ENCODE results near the gene EME1. TPM values are rescaled to one million over a fixed set of nuclear protein-coding genes. Genes with fewer than 3 reads are reported as not detected.

The EME1 gene
- total and polyA plus RNA-seq, 2 of the 8 experiments (the other 6 are each of a cell fraction or from before 2014, with no cell fraction given) = 13.9 to 16.3 TPM

DNA sequence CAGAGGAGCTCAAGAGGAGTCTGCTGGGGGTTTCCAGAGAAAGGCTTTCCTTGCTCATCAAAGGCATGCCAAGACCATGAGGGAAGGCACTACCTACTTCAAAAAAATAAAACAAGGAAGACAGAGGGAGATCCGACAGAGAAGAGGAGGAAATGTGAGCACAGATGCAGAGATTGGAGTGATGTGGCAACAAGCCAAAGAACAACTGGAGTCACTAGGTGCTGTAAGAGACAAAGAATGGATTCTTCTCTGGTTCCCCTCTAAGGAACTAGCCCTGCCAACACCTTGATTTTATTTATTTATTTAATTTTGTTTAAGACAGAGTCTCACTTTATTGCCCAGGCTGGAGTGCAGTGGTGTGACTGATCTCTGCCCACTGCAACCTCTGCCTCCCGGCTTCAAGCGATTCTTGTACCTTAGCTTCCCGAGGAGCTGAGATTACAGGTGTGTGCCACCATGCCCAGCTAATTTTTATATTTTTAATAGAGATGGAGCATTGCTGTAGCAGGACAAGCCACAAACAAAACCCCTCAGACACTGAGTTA is 39.2 kb downstream of the EME1 start:
- H2BK15ac ChIP-seq (ENCODE audit: low read length) = no peak overlapping the region
- no peak overlapping the region for H2BK12ac ChIP-seq (ENCODE audit: low read depth, low read length)
- H3K4ac ChIP-seq (replicated peaks; ENCODE audit: insufficient read length, low read depth, low read length) = no peak overlapping the region
- H3K79me2 ChIP-seq (ENCODE audit: control insufficient read depth in 1 of 2, insufficient read depth in 2 of 2, low read length in 2 of 2) = no peaks in the 10 kb centered on the region
- H3K56ac ChIP-seq (replicated peaks; ENCODE audit: insufficient read length, low read depth, low read length) = no peak overlapping the region
- no peak for FAIRE-seq
- ChIA-PET POLR2A (ENCODE audit: partially characterized antibody) (no interaction called here), CTCF (ENCODE audit: partially characterized antibody) (interaction anchor here (0.6 to 1.1 kb wide), 4 partner anchors 14 to 59 kb away, joined by 3 to 6 read pairs (median 3); partner anchors contain the start of genes ACSF2 and LRRC59)
- H3K18ac ChIP-seq (ENCODE audit: extremely low read depth, low read length) = no peak overlapping the region
- no peaks in the 10 kb centered on the region for H3K36me3 ChIP-seq (ENCODE audit: control insufficient read depth in 2 of 4, insufficient read depth in 4 of 4, low read length in 3 of 4)
- no peak overlapping the region for H4K8ac ChIP-seq (ENCODE audit: extremely low read depth, insufficient read depth, low read length)
- H2AFZ ChIP-seq (ENCODE audit: low read length) = no peak overlapping the region
- 98% methylated on average over 4 of the region's 4 CpGs; no CpG with 5 or more reads in 1 of the 2 experiments for WGBS, 2 experiments (ENCODE audit: extremely low coverage in 1 of 2, insufficient coverage in 1 of 2, insufficient read length in 1 of 2, insufficient replicate concordance in 2 of 2, low coverage in 1 of 2, low lambda C conversion rate in 2 of 2, missing lambda C conversion rate in 1 of 2)
- no peak overlapping the region for H4K5ac ChIP-seq (ENCODE audit: insufficient read length, low read depth, low read length)
- no peak overlapping the region for H2BK5ac ChIP-seq (ENCODE audit: low read depth, low read length)
- H4K91ac ChIP-seq (replicated peaks; ENCODE audit: insufficient read length, low read length) = no peak overlapping the region
- no peak overlapping the region for H3K27ac ChIP-seq (ENCODE audit: low read depth, low read length)
- DNase-seq (ENCODE audit: low read depth in 1 of 2, low spot score in 2 of 2) = no peak
- H3K27me3 ChIP-seq (replicated peaks in 1 of 4; ENCODE audit: control insufficient read depth in 3 of 4, extremely low read depth in 1 of 4, insufficient read depth in 3 of 4, low read length in 3 of 4) = no peaks in the 10 kb centered on the region; a peak in 1 of 7 replicates
- H3K79me1 ChIP-seq (ENCODE audit: low read depth, low read length) = no peaks in the 10 kb centered on the region
- H2BK120ac ChIP-seq (replicated peaks; ENCODE audit: low read depth, low read length) = no peak overlapping the region
- no peaks in the 10 kb centered on the region for H3K4me1 ChIP-seq (replicated peaks in 1 of 4; ENCODE audit: control insufficient read depth in 3 of 4, insufficient read depth in 4 of 4, low read length in 3 of 4)
- H2AK5ac ChIP-seq (ENCODE audit: low read depth, low read length) = no peak overlapping the region
- no peak overlapping the region for H3K9ac ChIP-seq (replicated peaks in 1 of 4; ENCODE audit: extremely low read depth in 1 of 4, low read depth in 3 of 4, low read length in 3 of 4)
- no peaks in the 10 kb centered on the region for H3K9me3 ChIP-seq (ENCODE audit: insufficient read depth in 2 of 2, low read depth in 1 of 2, low read length in 1 of 2)
- no peak overlapping the region for H3K4me3 ChIP-seq (ENCODE audit: extremely low read depth in 1 of 4, insufficient read depth in 2 of 4, low read depth in 3 of 4, low read length in 4 of 4)
- H3K23me2 ChIP-seq (ENCODE audit: low read depth, low read length) = no peaks in the 10 kb centered on the region
- no peak overlapping the region for H2BK20ac ChIP-seq (ENCODE audit: low read length)
- no peak overlapping the region for H3K4me2 ChIP-seq (ENCODE audit: insufficient read depth in 1 of 2, low read depth in 2 of 2, low read length in 2 of 2)
- no peak overlapping the region for H3K23ac ChIP-seq (ENCODE audit: insufficient read length)
- H4K20me1 ChIP-seq (replicated peaks in 1 of 2; ENCODE audit: control insufficient read depth in 1 of 2, insufficient read depth in 2 of 2, low read length in 2 of 2) = no peaks in the 10 kb centered on the region
- no peak overlapping the region for H3K14ac ChIP-seq (ENCODE audit: insufficient read length)
- TF ChIP-seq HDAC2 (IDR thresholded peaks at IDR 0.05; ENCODE audit: borderline replicate concordance in 1 of 2, low read depth in 2 of 2, low read length in 2 of 2) (no peak), CTBP2 (IDR thresholded peaks at IDR 0.05; ENCODE audit: borderline replicate concordance, insufficient read depth, insufficient read length, low read length) (no peak), POLR2AphosphoS5 (IDR thresholded peaks at IDR 0.05; ENCODE audit: low read depth, low read length) (no peak), EZH2 (IDR thresholded peaks at IDR 0.05; ENCODE audit: low read depth, low read length, severe bottlenecking) (no peak), ZNF274 (IDR thresholded peaks at IDR 0.05; ENCODE audit: borderline replicate concordance, extremely low read depth, low read length) (no peak), RAD21 (IDR thresholded peaks at IDR 0.05 in 1 of 2, conservative IDR thresholded peaks at IDR 0.05 in 1 of 2; ENCODE audit: low read depth in 2 of 2, low read length in 2 of 2) (no peak), ASH2L (IDR thresholded peaks at IDR 0.05; ENCODE audit: low read length) (no peak), KDM1A (IDR thresholded peaks at IDR 0.05; ENCODE audit: borderline replicate concordance, low read length) (no peak), PHF8 (conservative IDR thresholded peaks at IDR 0.05; ENCODE audit: low read depth, low read length) (no peak), CHD2 (IDR thresholded peaks at IDR 0.05; ENCODE audit: low read length) (no peak), FOSL1 (IDR thresholded peaks at IDR 0.05; ENCODE audit: insufficient read depth, low read depth, low read length) (no peak)

Measured in H1 (cell line).